Activated naive CD8-positive, alpha-beta T cell (primary cell): ENCODE measurements around the gene VWC2.
A peak's percentile ranks its signal among the peaks of the same experiment; 100 is the strongest.

ENCODE experiments used
- H3K27ac Mint-ChIP-seq: one replicate; pipeline ENCODE4 v1.8.0; 2021; ENCODE audit warnings: mixed read lengths
- H3K27me3 Mint-ChIP-seq: one replicate; pipeline ENCODE4 v1.8.0; 2021; ENCODE audit warnings: mixed read lengths
- H3K36me3 Mint-ChIP-seq: one replicate; pipeline ENCODE4 v1.8.0; 2021; ENCODE audit warnings: mixed read lengths
- H3K4me1 Mint-ChIP-seq: one replicate; pipeline ENCODE4 v1.8.0; 2021; ENCODE audit warnings: low read depth, mixed read lengths
- H3K4me3 Mint-ChIP-seq: one replicate; pipeline ENCODE4 v1.8.0; 2021; ENCODE audit warnings: mild to moderate bottlenecking, mixed read lengths
- H3K9me3 Mint-ChIP-seq: one replicate; pipeline ENCODE4 v1.8.0; 2021; ENCODE audit warnings: low read depth, mixed read lengths

Gene VWC2

DNA sequence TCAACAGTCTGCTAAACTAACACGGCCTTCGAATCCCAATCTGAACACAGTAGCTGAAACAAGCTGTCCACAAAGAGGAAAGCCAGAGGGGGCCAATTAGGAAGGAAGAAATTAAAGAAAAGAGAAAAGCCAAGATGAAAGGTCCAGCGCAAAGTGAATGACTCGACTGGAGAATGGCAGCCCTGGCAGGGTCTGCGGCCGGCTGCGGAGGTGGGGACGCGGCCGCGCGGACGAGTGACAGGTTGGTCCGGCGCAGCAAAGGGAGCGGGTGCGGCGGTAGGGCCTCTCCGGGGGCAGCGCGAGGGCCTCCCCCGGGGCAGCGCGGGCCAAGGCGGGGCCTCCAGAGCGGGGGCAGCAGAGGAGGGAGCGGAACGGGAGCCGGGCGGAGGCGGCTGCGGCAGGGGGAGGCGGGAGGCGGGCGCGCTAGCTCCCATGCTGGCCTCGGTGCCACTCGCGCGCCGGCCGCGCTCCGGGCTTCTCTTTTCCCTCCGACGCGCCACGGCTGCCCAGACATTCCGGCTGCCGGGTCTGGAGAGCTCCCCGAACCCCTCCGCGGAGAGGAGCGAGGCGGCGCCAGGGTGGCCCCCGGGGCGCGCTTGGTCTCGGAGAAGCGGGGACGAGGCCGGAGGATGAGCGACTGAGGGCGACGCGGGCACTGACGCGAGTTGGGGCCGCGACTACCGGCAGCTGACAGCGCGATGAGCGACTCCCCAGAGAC, at the start of gene VWC2:
VWC2 (plus strand) TSS at position 421 of the 718 bp plus-strand sequence. CDS start 1,798 bp downstream, outside the sequence.
- peak within 1 kb of the TSS; percentile 58 for H3K4me3 Mint-ChIP-seq
- no peaks in the 10 kb centered on the region for H3K9me3 Mint-ChIP-seq
- peaks cover 35% of the 10 kb centered on the region for H3K27me3 Mint-ChIP-seq
- no peaks in the 10 kb centered on the region for H3K36me3 Mint-ChIP-seq
- peaks cover 9% of the 10 kb centered on the region for H3K4me1 Mint-ChIP-seq
- no peak within 1 kb of the TSS for H3K27ac Mint-ChIP-seq

DNA sequence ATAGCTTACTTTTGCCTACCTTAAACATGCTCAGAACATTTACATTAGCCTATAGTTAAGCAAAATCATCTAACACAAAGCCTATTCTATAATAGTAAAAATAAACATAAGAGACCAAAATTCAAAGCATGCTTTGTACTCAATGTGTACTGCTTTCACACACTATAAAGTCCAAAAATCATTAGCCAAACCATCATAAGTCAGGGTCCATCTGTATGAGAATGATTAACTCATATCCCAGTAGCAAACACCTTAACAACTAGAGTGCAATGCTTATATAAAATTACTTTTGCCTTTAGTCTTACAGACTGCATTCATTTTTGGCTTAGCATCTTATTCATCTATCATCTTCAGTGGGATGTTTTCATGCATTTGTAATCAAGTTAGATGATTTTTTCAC, 49.4 kb upstream of the VWC2 start:
- no peaks in the 10 kb centered on the region for H3K36me3 Mint-ChIP-seq
- H3K4me1 Mint-ChIP-seq, result no peaks in the 10 kb centered on the region
- H3K27ac Mint-ChIP-seq, result no peak overlapping the region
- peaks cover 4% of the 10 kb centered on the region for H3K9me3 Mint-ChIP-seq
- H3K27me3 Mint-ChIP-seq, result no peaks in the 10 kb centered on the region
- H3K4me3 Mint-ChIP-seq, result no peak overlapping the region

DNA sequence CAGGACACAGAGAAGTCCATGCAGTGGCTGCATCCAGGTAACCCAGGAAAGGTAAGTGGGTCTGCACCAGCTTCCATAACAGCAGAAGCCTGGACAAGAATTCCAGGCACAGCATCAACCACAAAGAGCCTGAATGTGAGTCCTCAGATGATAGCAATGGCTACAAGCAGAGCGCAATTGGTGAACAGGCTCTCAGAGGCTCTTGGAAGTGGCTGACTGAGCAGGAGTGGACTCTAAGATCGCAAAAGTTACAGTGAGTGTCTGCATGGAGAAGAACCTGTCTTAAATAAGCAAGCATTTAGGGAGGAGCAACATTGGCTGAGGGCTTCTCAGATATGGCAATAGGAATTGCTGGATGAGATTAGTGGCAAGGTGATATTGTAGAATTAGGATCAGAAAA, 41.6 kb upstream of the VWC2 start:
- H3K27ac Mint-ChIP-seq, result no peak overlapping the region
- no peaks in the 10 kb centered on the region for H3K4me1 Mint-ChIP-seq
- peaks cover 3% of the 10 kb centered on the region for H3K9me3 Mint-ChIP-seq
- no peak overlapping the region for H3K4me3 Mint-ChIP-seq
- H3K27me3 Mint-ChIP-seq, result peaks cover 4% of the 10 kb centered on the region
- no peaks in the 10 kb centered on the region for H3K36me3 Mint-ChIP-seq

DNA sequence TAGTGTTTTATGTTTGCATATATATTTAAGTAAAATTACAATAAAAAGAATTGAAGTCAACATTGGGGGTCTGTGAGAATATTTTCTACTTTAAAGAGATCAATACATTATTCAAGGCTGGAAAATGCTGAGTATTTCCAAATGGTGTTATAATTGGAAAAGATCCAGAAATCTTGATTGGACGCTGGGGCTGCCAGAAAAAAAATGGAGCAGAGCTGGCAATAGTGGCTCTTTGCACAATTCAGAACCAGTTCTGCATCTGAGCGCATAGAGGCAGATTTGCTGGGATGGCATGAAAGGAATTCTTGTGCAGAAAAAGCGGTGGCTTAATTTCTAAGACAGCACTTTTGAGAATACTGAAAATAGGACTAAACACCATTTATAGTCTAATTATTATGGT, 10.8 kb upstream of the VWC2 start:
- Mint-ChIP-seq H3K9me3 (no peaks in the 10 kb centered on the region), H3K4me3 (no peak overlapping the region)

DNA sequence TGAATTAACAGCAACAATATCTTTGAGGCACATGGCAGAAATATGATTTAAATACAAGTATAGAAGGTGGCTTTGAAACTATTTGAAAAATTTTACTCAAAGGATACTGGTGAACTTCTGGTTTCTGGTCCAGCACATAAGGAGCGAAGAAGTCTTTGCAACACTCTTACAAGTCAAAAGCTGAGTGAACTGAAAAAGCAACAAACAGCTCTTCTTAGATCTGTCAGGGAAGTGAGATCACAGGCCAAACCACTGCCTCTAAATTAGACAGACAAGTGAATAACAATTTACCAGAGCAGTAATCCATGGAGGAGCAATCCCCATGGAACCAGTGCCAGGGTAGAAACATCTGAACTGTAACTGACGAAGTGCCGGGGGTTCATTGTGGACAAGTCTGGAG, 9.6 kb upstream of the VWC2 start:
- Mint-ChIP-seq H3K9me3 (no peaks in the 10 kb centered on the region), H3K27me3 (peaks cover 2% of the 10 kb centered on the region), H3K4me3 (no peak overlapping the region), H3K4me1 (no peaks in the 10 kb centered on the region), H3K36me3 (no peaks in the 10 kb centered on the region), H3K27ac (no peak overlapping the region)

More for the DNA sequence above, 10.8 kb upstream of the VWC2 start:
- Mint-ChIP-seq H3K36me3 (no peaks in the 10 kb centered on the region), H3K27ac (no peak overlapping the region), H3K27me3 (peaks cover 2% of the 10 kb centered on the region), H3K4me1 (no peaks in the 10 kb centered on the region)

DNA sequence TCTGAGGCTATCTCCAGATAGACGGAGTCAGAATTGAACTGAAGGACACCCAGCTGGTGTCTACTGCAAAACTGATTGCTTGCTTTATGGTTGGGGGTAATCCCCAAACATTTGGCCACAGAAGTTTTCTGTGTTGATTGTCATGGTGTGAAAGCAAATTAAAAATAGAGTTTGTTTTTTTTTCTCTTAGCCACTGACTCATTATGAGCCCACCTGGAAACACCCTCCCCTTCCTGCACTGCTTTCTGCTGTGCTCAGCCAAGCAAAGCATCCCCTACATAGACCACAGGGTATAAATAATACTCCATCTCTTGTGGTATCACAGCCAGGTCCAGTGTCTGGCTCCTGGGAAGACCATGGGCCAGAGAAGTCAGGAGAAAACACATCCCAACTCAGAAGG, 6.5 kb upstream of the VWC2 start:
- Mint-ChIP-seq H3K9me3 (no peaks in the 10 kb centered on the region), H3K4me1 (no peaks in the 10 kb centered on the region), H3K27ac (no peak overlapping the region), H3K27me3 (peaks cover 14% of the 10 kb centered on the region), H3K36me3 (no peaks in the 10 kb centered on the region), H3K4me3 (no peak overlapping the region)

DNA sequence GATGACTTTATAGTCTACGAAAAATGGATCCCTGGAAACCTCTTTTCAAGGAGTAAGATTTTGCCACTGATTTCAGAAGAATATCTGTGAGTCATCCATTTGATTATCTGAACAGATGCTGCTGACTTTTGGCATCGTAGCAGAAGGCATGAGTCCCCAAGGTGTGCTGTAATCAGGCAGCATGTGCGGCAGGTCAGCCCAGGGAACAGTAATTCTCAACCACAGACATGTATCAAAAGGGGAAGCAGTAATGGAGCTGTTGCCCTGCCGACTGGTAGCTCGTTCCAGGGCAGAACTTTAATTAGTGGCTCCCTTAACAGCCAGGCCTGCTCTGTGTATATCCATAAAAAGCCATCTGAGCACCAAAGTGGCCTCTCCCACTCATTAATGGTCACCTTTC, 5.7 kb upstream of the VWC2 start:
- H3K9me3 Mint-ChIP-seq, result no peaks in the 10 kb centered on the region
- H3K4me3 Mint-ChIP-seq, result no peak overlapping the region
- H3K4me1 Mint-ChIP-seq, result peaks cover under 1% of the 10 kb centered on the region
- no peaks in the 10 kb centered on the region for H3K36me3 Mint-ChIP-seq
- H3K27me3 Mint-ChIP-seq, result peaks cover 16% of the 10 kb centered on the region
- H3K27ac Mint-ChIP-seq, result no peak overlapping the region

GRCh38 chr7:49768254-49768653, 5.2 kb upstream of the VWC2 start:
- H3K27ac Mint-ChIP-seq, result no peak overlapping the region
- H3K4me1 Mint-ChIP-seq, result peaks cover 5% of the 10 kb centered on the region
- H3K27me3 Mint-ChIP-seq, result peaks cover 20% of the 10 kb centered on the region
- no peaks in the 10 kb centered on the region for H3K36me3 Mint-ChIP-seq
- H3K4me3 Mint-ChIP-seq, result no peak overlapping the region
- no peaks in the 10 kb centered on the region for H3K9me3 Mint-ChIP-seq

GRCh38 chr7:49768835-49769234, 4.6 kb upstream of the VWC2 start:
- Mint-ChIP-seq H3K36me3 (no peaks in the 10 kb centered on the region), H3K27ac (no peak overlapping the region), H3K4me3 (no peak overlapping the region), H3K9me3 (no peaks in the 10 kb centered on the region), H3K27me3 (peaks cover 20% of the 10 kb centered on the region), H3K4me1 (peaks cover 5% of the 10 kb centered on the region)

DNA sequence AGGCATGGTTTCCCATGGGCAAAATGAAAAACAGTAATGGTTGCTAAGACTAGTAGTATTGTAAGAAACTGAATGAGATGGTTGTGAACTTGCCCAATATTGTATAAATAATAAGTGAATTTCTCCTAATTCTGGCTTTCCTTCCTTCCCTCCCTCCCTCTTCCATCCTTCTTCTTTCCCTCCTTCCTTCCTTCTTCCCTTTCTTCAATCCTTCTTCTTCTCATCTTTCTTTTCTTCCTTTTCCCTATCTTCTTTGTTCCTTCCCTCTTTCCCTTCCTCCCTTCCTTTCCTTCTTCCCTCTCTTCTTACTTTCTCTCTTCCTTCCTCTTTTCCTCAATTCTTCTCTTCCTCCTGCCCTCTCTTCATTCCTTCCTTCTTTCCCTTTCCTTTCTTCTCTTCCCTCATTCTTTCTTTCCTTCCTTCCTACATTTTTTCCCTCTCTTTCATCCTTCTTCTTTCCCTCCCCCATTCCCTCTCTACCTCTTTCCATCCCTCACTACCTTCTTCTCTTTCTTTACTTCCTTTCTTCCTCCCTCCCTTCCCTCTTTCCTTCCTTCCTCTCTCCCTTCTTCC, 4.1 kb upstream of the VWC2 start:
- no peak overlapping the region for H3K27ac Mint-ChIP-seq
- no peaks in the 10 kb centered on the region for H3K9me3 Mint-ChIP-seq
- no peak overlapping the region for H3K4me3 Mint-ChIP-seq
- H3K27me3 Mint-ChIP-seq, result peaks cover 20% of the 10 kb centered on the region
- peaks cover 5% of the 10 kb centered on the region for H3K4me1 Mint-ChIP-seq
- no peaks in the 10 kb centered on the region for H3K36me3 Mint-ChIP-seq

GRCh38 chr7:49770838-49771237, 2.6 kb upstream of the VWC2 start:
- Mint-ChIP-seq H3K27me3 (peaks cover 22% of the 10 kb centered on the region), H3K4me3 (no peak overlapping the region), H3K4me1 (peaks cover 9% of the 10 kb centered on the region), H3K36me3 (no peaks in the 10 kb centered on the region), H3K27ac (no peak overlapping the region), H3K9me3 (no peaks in the 10 kb centered on the region)

DNA sequence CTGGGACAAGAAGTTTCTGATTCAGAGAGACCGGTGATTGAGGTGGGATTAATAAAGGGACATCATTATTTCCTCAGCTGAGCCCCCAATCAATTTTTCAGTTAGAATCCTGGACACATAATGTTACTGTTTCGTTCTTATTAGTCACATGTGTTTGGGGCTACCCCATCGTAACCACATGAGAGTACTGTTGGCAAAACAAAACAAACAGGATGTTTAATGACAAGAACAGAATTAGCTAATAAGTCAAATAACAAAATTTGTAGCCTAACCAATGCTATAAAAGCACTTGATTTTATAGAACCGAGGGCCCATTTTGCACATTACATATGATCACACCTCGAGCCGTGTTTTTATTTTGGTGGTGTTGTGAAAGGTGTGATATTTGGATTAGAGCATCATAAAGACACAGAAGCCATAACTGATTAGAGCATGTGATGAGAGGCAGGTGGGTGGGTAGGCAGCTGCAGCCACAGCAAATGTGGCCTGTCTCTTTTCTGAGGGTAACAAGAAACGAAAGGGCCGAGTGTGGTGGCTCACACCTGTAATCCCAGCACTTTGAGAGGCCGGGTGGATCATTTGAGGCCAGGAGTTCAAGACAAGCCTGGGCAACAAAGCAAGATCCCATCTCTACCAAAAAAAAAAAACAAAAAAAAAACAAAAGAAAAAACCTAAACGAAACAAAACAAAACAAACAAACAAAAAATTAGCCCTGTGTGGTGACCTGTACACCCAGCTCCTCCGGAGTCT, 1.8 kb upstream of the VWC2 start:
- H3K9me3 Mint-ChIP-seq, result no peaks in the 10 kb centered on the region
- H3K27ac Mint-ChIP-seq, result no peak overlapping the region
- peaks cover 28% of the 10 kb centered on the region for H3K27me3 Mint-ChIP-seq
- peaks cover 9% of the 10 kb centered on the region for H3K4me1 Mint-ChIP-seq
- H3K4me3 Mint-ChIP-seq, result no peak overlapping the region
- no peaks in the 10 kb centered on the region for H3K36me3 Mint-ChIP-seq

DNA sequence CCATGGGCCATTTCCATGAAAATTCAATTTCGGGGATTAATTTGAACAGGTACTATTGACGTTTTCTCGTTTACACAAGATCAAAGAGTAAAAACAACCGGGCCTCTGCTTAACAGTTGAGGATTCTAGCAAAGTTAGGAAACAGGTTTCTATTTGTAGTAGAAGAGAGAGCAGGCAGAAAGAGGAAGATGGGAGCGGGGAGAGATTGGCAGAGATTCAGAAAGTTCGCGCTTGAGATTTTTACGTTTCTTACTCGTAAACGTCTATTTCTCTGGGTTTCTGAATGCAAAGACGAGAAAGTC, 571 bp upstream of the VWC2 start:
- Mint-ChIP-seq H3K4me1 (peaks cover 9% of the 10 kb centered on the region), H3K27me3 (peaks cover 35% of the 10 kb centered on the region), H3K36me3 (no peaks in the 10 kb centered on the region), H3K9me3 (no peaks in the 10 kb centered on the region), H3K4me3 (peak overlapping the region; percentile 58), H3K27ac (no peak overlapping the region)

- no peaks in the 10 kb centered on the region for H3K9me3 Mint-ChIP-seq
- H3K4me1 Mint-ChIP-seq, result peaks cover 9% of the 10 kb centered on the region
- no peaks in the 10 kb centered on the region for H3K36me3 Mint-ChIP-seq
- H3K4me3 Mint-ChIP-seq, result no peak overlapping the region
- H3K27me3 Mint-ChIP-seq, result peaks cover 38% of the 10 kb centered on the region
- no peak overlapping the region for H3K27ac Mint-ChIP-seq
Observed at GRCh38 chr7:49773936-49774458, 559 bp downstream of the VWC2 start.

DNA sequence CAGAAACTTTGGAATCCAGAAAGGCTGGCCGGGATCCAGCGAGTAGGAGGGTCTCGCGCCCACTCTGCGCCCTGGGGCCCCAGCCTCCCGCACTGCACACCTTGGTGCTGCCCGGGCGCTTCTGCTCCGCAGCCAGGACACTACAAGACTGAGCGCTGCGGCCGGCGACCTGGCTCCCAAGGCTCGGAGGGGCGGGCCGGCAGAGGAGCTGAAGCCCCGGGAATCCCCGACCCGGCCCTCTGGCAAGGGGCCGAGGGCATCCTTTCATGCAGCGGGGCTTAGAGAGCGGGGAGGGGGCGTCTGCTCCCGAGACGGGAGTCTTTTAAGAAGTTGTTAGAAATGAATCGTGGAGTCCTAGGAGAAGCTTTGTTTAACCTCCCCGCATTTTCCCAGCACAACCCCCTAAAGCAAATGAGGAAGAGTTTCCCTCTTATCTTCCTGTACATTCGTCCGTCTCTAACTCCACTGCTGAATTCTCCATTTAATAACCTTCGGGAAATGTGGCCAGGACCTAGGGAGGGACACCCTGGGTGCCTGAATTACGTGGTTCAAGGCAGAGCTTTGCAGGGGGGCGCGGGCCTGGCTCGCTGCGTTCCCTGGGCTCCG, 1.1 kb downstream of the VWC2 start:
- H3K27me3 Mint-ChIP-seq, result peaks cover 39% of the 10 kb centered on the region
- H3K9me3 Mint-ChIP-seq, result no peaks in the 10 kb centered on the region
- H3K27ac Mint-ChIP-seq, result no peak overlapping the region
- peaks cover 9% of the 10 kb centered on the region for H3K4me1 Mint-ChIP-seq
- H3K36me3 Mint-ChIP-seq, result no peaks in the 10 kb centered on the region
- no peak overlapping the region for H3K4me3 Mint-ChIP-seq
